ENCODE results near the gene P2RY11. TPM values are rescaled to one million over a fixed set of nuclear protein-coding genes. Genes with fewer than 3 reads are reported as not detected.

Gene P2RY11
- total RNA-seq, 2 donors from 2014 or later, result 114 to 237 TPM

DNA sequence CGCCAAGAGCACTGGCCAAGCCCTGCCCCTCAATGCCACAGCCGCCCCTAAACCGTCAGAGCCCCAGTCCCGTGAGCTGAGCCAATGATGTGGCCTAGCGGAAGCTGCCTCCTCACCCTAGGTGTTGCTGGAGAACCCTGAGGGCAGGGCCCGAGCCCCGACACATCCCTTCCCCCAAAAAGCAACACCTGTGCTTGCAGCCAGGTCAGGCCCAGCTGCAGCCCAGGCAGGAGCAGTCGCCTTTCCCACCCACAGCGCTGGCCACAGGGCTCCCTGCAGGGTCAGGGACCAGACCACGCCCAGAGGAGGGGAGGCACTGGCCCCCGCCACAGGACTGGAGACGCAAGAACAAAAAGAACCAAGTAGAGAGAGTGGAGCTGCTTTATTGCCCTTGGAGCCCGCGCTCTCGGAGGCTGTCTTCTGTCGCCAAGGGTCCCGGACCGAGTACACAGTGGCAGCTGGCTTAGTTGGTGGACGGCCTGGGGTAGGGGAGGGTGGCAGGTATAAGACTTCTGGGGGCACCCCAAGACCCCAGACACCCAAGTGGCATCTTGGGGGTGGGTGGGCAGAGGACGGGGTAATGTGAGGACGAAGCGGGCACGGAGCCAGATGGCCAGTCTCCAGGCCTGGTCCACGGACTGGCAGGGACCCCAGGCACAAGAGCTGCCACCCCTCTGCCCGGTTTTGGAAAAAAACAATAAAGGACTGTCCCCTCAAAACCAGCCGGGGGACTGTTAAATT, 3.3 kb downstream of the P2RY11 start:
- H3K36me3 Mint-ChIP-seq (ENCODE audit: low read depth), result peaks cover 100% of the 10 kb centered on the region
- H3K27me3 Mint-ChIP-seq, result no peaks in the 10 kb centered on the region
- peak overlapping the region; percentile 82 for H3K27ac Mint-ChIP-seq
- no peaks in the 10 kb centered on the region for H3K9me3 Mint-ChIP-seq
- peaks cover 31% of the 10 kb centered on the region for H3K4me1 Mint-ChIP-seq
- no peak for ATAC-seq (replicated peaks)
- H3K4me3 Mint-ChIP-seq, result peak overlapping the region; percentile 99

GRCh38 chr19:10115392-10116084, 4.0 kb downstream of the P2RY11 start:
- no peaks in the 10 kb centered on the region for H3K9me3 Mint-ChIP-seq
- H3K4me1 Mint-ChIP-seq, result peaks cover 29% of the 10 kb centered on the region
- peak overlapping the region; percentile 82 for H3K27ac Mint-ChIP-seq
- no peak for ATAC-seq (replicated peaks)
- H3K4me3 Mint-ChIP-seq, result peak overlapping the region; percentile 99
- peaks cover 94% of the 10 kb centered on the region for H3K36me3 Mint-ChIP-seq (ENCODE audit: low read depth)
- H3K27me3 Mint-ChIP-seq, result no peaks in the 10 kb centered on the region

DNA sequence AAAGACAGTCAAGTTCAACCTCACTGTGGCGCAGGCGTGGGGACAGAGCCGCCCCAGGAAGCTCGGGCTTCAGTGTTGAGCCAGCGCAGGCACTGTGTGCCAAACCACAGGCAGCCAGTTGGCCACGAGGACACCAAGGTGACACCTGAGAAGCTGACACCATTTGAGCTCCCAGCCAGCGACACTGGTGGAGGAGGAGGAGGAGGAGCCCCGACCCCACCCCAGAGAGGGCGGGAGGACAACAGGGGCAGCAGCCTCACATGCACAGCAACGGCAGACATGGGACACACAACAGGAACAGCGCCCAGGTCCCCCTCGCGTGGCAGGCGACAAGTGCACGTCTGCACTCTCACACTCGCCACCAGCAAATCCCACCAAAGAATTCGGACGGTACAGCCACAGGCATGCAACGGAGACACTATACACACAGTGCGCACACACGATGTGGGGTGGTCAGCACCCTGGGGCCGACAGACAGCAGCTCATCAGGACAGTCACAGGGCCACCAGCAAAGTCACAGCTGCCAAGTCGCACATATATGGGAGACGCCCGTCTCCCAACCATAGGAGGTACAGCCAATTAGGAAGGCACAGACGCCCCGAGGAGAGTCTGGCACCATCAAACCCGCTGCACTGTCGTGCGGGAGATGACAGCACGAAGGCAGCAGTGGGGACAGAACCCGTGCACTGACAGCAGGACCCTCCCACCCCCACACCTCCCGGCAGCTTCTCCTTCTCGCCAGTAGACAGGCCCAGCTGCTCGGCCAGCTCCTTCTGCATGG, 4.8 kb downstream of the P2RY11 start:
- Mint-ChIP-seq H3K27me3 (no peaks in the 10 kb centered on the region), H3K4me3 (peak overlapping the region; percentile 32), H3K36me3 (ENCODE audit: low read depth) (peaks cover 87% of the 10 kb centered on the region), H3K4me1 (peaks cover 24% of the 10 kb centered on the region), H3K9me3 (no peaks in the 10 kb centered on the region), H3K27ac (peak overlapping the region; percentile 82)
- no peak for ATAC-seq (replicated peaks)

GRCh38 chr19:10116866-10117616, 5.5 kb downstream of the P2RY11 start:
- no peaks in the 10 kb centered on the region for H3K9me3 Mint-ChIP-seq
- peak overlapping the region; percentile 94 for H3K4me3 Mint-ChIP-seq
- no peaks in the 10 kb centered on the region for H3K27me3 Mint-ChIP-seq
- peaks cover 21% of the 10 kb centered on the region for H3K4me1 Mint-ChIP-seq
- H3K27ac Mint-ChIP-seq, result peak overlapping the region; percentile 82
- no peak for ATAC-seq (replicated peaks)
- H3K36me3 Mint-ChIP-seq (ENCODE audit: low read depth), result peaks cover 79% of the 10 kb centered on the region

DNA sequence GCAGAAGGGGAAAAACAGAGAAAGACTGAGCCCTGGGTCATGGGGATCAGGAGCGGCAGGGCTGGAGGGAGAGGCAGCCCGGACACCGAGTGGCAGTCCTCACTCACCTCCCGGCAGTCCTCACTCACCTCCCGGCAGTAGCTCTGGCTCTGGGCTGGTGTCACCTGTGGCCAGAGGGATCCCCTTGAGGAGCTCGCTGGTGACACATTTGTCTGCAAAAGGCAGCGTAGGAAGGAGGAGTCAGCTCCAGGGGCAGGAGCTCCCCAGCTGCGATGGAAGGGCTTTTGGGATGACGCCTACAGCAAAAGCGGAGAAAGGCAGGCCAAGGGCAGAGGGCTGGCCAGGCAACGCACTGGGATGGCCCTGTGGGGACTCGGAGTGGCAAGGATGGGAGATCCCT, 7.5 kb downstream of the P2RY11 start:
- Mint-ChIP-seq H3K4me1 (peaks cover 11% of the 10 kb centered on the region), H3K4me3 (peak overlapping the region; percentile 94)
- ATAC-seq (replicated peaks), result no peak

DNA sequence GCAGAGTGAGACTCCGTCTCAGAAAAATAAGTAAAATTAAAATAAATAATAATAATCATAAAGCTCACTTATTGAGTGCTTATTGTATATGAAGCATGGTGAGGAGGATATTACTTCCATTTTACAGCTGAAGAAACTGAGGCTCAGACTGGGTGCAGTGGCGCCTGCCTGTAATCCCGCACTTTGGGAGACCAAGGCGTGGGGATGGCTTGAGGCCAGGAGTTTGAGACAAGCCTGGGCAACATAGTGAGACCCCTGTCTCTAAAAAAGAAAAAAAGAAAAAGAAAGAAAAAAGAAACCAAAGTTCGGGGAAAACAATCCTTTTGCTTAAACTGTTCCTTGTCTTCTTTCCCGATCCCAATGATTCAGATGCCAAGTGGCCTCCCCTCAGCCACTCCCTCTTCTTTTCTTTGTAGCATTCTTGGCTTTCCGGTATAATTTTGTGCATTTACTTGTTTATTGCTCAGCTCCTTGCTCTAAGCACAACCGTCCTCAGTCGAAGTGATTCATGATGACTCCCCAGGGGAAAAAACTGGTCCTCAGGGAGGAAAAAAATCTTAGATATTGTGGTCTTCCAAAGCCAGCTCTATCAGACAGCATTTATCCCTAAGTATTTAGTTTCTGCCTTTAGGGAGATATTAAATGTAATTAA, 9.2 kb downstream of the P2RY11 start:
- Mint-ChIP-seq H3K4me1 (peaks cover 11% of the 10 kb centered on the region), H3K9me3 (no peaks in the 10 kb centered on the region), H3K27ac (no peak overlapping the region), H3K4me3 (no peak overlapping the region), H3K36me3 (ENCODE audit: low read depth) (peaks cover 48% of the 10 kb centered on the region), H3K27me3 (no peaks in the 10 kb centered on the region)
- no peak for ATAC-seq (replicated peaks)

More for the DNA sequence above, 7.5 kb downstream of the P2RY11 start:
- Mint-ChIP-seq H3K9me3 (no peaks in the 10 kb centered on the region), H3K27me3 (no peaks in the 10 kb centered on the region), H3K36me3 (ENCODE audit: low read depth) (peaks cover 60% of the 10 kb centered on the region), H3K27ac (peak overlapping the region; percentile 91)

DNA sequence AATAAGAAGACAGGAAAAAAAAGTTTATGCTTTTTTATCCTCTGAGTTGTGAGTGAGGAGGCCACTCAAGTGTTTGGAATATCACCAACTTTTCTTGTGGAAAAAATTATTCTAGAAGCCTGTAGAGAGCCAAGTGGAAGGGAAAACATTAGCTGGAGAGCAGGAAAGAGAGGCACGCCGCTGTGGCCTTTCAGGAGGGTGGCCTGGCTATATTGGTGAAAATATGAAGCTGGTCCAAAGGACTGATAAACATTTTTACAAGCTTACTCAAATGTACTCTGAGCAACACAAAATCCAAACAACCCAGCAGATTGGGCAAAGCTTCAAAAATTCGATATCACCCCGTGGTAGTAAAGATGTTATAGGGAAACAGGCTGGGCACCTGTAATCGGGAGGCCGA, 10.6 kb downstream of the P2RY11 start:
- H3K9me3 Mint-ChIP-seq, result no peaks in the 10 kb centered on the region
- H3K4me1 Mint-ChIP-seq, result peaks cover 4% of the 10 kb centered on the region
- H3K27me3 Mint-ChIP-seq, result no peaks in the 10 kb centered on the region
- no peak overlapping the region for H3K27ac Mint-ChIP-seq
- ATAC-seq (replicated peaks), result no peak
- H3K4me3 Mint-ChIP-seq, result no peak overlapping the region
- peaks cover 34% of the 10 kb centered on the region for H3K36me3 Mint-ChIP-seq (ENCODE audit: low read depth)

DNA sequence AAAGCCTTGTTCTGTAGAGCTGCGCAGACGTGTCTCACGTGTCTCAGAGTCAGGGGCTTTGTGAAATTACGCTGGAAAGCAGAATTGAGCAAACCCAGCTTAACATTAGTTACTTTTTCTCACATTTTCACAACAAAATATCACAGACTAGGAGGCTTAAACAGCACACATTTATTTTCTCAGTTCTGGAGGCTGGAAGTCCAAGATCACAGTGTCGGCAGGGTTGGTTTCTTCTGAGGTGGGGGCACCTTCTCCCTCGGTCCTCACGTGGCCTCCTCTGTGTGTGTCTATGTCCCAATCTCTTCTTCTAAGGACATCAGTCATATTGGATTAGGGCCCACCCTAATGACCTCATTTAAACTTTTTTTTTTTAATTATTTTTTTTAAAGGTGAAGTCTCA, 12.9 kb downstream of the P2RY11 start:
- no peaks in the 10 kb centered on the region for H3K9me3 Mint-ChIP-seq
- peaks cover 21% of the 10 kb centered on the region for H3K36me3 Mint-ChIP-seq (ENCODE audit: low read depth)
- H3K27ac Mint-ChIP-seq, result no peak overlapping the region
- H3K27me3 Mint-ChIP-seq, result no peaks in the 10 kb centered on the region
- H3K4me1 Mint-ChIP-seq, result no peaks in the 10 kb centered on the region
- ATAC-seq (replicated peaks), result no peak
- H3K4me3 Mint-ChIP-seq, result no peak overlapping the region

GRCh38 chr19:10126213-10126639, 14.7 kb downstream of the P2RY11 start:
- Mint-ChIP-seq H3K4me3 (no peak overlapping the region), H3K36me3 (ENCODE audit: low read depth) (peaks cover 34% of the 10 kb centered on the region), H3K4me1 (no peaks in the 10 kb centered on the region), H3K27me3 (no peaks in the 10 kb centered on the region), H3K27ac (no peak overlapping the region), H3K9me3 (no peaks in the 10 kb centered on the region)
- ATAC-seq (replicated peaks), result no peak

GRCh38 chr19:10132905-10133304, 21.4 kb downstream of the P2RY11 start:
- H3K36me3 Mint-ChIP-seq (ENCODE audit: low read depth), result peaks cover 96% of the 10 kb centered on the region
- no peaks in the 10 kb centered on the region for H3K27me3 Mint-ChIP-seq
- H3K9me3 Mint-ChIP-seq, result no peaks in the 10 kb centered on the region
- H3K4me1 Mint-ChIP-seq, result no peaks in the 10 kb centered on the region
- ATAC-seq (replicated peaks), result no peak
- peak overlapping the region; percentile 72 for H3K27ac Mint-ChIP-seq
- no peak overlapping the region for H3K4me3 Mint-ChIP-seq

GRCh38 chr19:10133596-10133995, 22.1 kb downstream of the P2RY11 start:
- H3K4me3 Mint-ChIP-seq, result no peak overlapping the region
- peaks cover 97% of the 10 kb centered on the region for H3K36me3 Mint-ChIP-seq (ENCODE audit: low read depth)
- H3K9me3 Mint-ChIP-seq, result no peaks in the 10 kb centered on the region
- no peak for ATAC-seq (replicated peaks)
- no peaks in the 10 kb centered on the region for H3K27me3 Mint-ChIP-seq
- H3K27ac Mint-ChIP-seq, result no peak overlapping the region
- no peaks in the 10 kb centered on the region for H3K4me1 Mint-ChIP-seq

- ATAC-seq (replicated peaks), result no peak
- H3K9me3 Mint-ChIP-seq, result no peaks in the 10 kb centered on the region
- H3K36me3 Mint-ChIP-seq (ENCODE audit: low read depth), result peaks cover 98% of the 10 kb centered on the region
- no peak overlapping the region for H3K27ac Mint-ChIP-seq
- no peaks in the 10 kb centered on the region for H3K4me1 Mint-ChIP-seq
- H3K27me3 Mint-ChIP-seq, result no peaks in the 10 kb centered on the region
- no peak overlapping the region for H3K4me3 Mint-ChIP-seq
Observed at GRCh38 chr19:10134040-10134439, 22.5 kb downstream of the P2RY11 start.

GRCh38 chr19:10135551-10136334, 24.2 kb downstream of the P2RY11 start:
- ATAC-seq (replicated peaks), result no peak
- Mint-ChIP-seq H3K9me3 (no peaks in the 10 kb centered on the region), H3K4me1 (no peaks in the 10 kb centered on the region), H3K4me3 (no peak overlapping the region), H3K27ac (no peak overlapping the region), H3K27me3 (no peaks in the 10 kb centered on the region), H3K36me3 (ENCODE audit: low read depth) (peaks cover 100% of the 10 kb centered on the region)
